ENCODE results near the gene MEG3.

MEG3 gene

DNA sequence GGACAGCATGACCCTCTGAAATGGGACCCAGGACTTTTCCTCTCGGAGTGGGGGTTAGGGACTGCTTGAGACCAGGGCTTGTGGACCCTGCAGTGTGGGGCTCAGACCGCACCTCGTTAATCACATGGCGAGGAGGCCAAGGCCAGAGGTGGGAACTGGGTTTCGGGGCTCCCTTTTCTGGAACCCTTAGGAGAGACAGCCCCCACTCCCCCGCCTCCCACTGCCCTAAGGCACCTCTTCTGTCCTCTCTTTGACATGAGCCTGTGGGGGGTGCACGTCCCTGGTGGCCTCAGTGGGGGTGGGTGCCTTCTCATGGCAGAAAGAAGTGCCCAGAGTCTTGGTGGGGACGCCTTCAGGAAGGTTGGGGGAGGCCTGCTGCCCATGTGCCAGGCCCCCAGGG lies 53.3 kb downstream of the MEG3 start:
- no peak for TF ChIP-seq CTCF (IDR thresholded peaks at IDR 0.05; ENCODE audit: low read length, missing control alignments)
- DNase-seq (ENCODE audit: low read depth): no peak
- H3K4me3 ChIP-seq (replicated peaks; ENCODE audit: low read depth, low read length): no peak overlapping the region

GRCh38 chr14:100879782-100880181 lies 53.9 kb downstream of the MEG3 start:
- H3K4me3 ChIP-seq (replicated peaks; ENCODE audit: low read depth, low read length): no peak overlapping the region
- no peak for TF ChIP-seq CTCF (IDR thresholded peaks at IDR 0.05; ENCODE audit: low read length, missing control alignments)
- no peak for DNase-seq (ENCODE audit: low read depth)

DNA sequence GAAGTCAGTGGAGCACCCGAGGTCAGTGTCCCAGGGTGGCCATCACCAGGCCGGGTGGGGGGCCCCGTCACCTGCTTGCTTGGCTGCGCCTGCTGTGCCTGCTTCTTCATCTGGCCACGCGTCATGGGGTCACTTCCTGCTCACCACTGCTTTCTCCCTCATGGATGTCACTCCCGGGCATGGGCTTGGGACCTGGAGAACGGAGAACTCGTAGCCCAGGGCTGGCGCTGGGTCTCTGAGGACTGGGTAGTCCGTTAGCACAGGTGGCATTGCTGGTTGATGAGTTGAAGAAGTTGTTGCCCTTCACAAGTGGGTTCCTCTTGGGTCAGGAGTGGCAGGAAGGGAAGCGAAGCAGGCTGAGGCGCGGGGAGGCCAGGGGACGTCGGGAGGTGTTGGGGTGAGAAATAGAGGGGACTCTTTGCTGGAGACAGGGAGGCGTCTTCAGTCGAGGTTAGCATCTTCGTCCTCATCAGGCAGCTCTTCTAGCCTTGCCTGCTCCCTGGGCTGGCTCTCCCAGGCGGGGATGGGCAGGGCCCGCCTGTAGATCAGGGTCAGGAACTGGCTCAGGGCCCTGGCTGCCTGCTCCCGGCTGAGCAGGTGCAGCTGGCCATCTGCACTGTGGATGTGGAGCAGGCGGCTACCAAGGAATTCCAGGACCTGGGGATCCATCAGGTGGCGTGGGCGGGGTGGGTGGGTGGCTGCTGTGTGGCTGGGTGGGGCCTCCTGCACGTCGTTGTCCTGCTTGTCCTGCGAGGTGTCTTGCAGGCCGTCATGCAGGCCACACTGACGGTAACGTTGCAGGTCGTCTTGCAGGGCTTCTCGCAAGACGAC lies 54.6 kb downstream of the MEG3 start:
- TF ChIP-seq CTCF (IDR thresholded peaks at IDR 0.05; ENCODE audit: low read length, missing control alignments): no peak
- H3K4me3 ChIP-seq (replicated peaks; ENCODE audit: low read depth, low read length): no peak overlapping the region
- no peak for DNase-seq (ENCODE audit: low read depth)

- no peak overlapping the region for H3K4me3 ChIP-seq (replicated peaks; ENCODE audit: low read depth, low read length)
- no peak for TF ChIP-seq CTCF (IDR thresholded peaks at IDR 0.05; ENCODE audit: low read length, missing control alignments)
- DNase-seq (ENCODE audit: low read depth): no peak
Observed at GRCh38 chr14:100881211-100882025, 55.5 kb downstream of the MEG3 start.

DNA sequence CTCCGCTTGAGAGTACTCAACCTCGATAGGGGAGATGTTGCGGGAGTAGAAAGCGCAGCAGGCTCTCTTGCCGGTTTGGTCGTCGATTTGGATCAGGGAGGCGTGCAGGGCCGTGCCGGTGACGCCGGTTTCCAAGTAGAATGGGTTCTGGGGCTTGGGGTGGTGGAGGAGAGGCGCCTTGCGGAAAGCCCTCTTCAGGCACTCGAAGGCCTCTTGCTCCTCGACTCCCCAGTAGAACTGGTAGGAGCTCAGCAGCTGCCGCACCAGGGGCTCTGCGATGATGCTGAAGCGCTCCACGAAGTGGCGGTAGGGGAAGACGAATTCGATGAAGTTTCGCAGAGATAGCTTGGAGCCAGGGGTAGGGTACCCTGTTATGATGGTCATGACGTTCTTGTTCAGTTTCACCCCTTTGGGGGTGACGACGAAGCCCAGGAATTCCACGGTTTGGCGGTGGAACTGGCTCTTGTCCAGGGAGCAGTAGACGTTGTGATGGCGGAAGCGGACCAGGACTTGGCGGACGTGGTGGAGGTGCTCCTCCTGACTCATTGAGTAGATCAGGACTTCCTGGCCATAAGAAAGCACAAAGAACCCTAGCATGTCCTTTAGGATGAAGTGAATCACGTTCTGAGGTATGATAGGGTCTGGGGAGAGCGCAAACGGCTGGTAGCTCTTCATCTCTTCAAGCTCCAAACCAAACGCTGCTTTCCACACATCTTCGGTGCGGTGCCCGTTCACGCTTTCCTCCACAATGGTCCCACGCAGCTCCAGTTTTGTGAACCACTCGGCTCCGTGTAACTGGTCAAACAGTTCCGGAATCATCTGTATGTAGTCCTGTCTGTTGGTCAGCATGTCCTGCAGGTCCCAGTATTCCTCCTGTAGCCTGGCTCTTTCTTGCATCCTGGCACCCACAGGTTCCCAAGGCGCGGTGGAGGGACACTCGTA lies 56.4 kb downstream of the MEG3 start:
- no peak for TF ChIP-seq CTCF (IDR thresholded peaks at IDR 0.05; ENCODE audit: low read length, missing control alignments)
- no peak for DNase-seq (ENCODE audit: low read depth)

DNA sequence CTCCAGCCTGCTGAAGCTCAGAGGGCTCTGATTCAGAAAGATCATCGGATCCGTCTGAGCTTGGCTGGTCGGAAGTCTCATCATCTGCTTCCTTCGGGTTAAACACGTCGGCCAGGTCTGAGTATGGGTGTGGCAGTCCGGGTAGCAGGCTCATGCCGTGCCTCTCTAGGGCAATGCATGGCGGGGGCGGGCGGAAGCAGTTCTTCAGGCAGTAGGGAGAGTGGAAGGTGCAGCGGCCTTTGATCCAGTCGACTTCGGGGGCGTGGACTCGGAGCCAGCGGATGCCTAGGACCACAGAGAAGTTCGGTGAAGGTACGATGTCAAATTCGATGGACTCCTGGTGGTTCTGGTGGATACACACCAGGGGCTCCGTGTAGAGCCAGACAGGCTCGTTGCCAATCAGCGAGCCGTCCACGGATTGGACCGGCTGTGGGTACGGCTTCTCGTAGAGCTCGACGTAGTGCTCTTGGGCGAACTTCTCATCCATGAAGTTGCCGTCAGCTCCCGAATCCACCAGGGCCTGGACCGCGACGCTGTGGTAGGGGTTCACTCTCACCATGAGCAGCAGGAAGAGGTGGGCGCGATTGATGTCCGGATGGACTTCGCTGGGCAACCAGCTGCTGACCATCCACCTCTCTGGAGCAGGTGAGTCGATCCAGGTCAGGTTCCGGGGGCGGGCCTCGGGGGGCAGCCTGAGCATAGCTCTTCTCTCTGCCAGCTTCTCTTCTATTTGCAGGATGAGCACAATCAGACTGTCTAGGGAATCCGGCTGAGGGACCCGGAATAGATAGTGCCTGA lies 57.3 kb downstream of the MEG3 start:
- no peak for DNase-seq (ENCODE audit: low read depth)
- no peak for TF ChIP-seq CTCF (IDR thresholded peaks at IDR 0.05; ENCODE audit: low read length, missing control alignments)
- H3K4me3 ChIP-seq (replicated peaks; ENCODE audit: low read depth, low read length): no peak overlapping the region

More for the DNA sequence above, 56.4 kb downstream of the MEG3 start:
- no peak overlapping the region for H3K4me3 ChIP-seq (replicated peaks; ENCODE audit: low read depth, low read length)
